IPS-18a (cell line): ENCODE data around the gene ADAMTS7.
"Not testable (repeated sequence)": the region's sequence is repeated elsewhere in the genome, so short reads cannot be mapped to it uniquely, and the experiment has no call there.

Source experiments
- H3K27ac ChIP-seq: one replicate; pipeline ENCODE4 v1.5.1; 2013; ENCODE audit warnings: low read length
- H3K27me3 ChIP-seq: one replicate; pipeline ENCODE4 v1.6.1; 2013; ENCODE audit warnings: mild to moderate bottlenecking, low read length; ENCODE audit not compliant: control insufficient read depth, insufficient read depth
- H3K36me3 ChIP-seq: one replicate; pipeline ENCODE4 v1.6.1; 2013; ENCODE audit warnings: low read depth, low read length; ENCODE audit not compliant: control insufficient read depth
- H3K4me1 ChIP-seq: one replicate; pipeline ENCODE4 v1.6.1; 2013; ENCODE audit warnings: low read depth, low read length; ENCODE audit not compliant: control insufficient read depth
- H3K4me3 ChIP-seq: one replicate; pipeline ENCODE4 v1.5.1; 2013; ENCODE audit warnings: low read length
- H3K9ac ChIP-seq: one replicate; pipeline ENCODE4 v1.6.1; 2013; ENCODE audit warnings: mild to moderate bottlenecking, low read length, moderate library complexity
- H3K9me3 ChIP-seq: one replicate; pipeline ENCODE4 v1.6.1; 2013; ENCODE audit warnings: low read depth, low read length; ENCODE audit not compliant: control insufficient read depth

ADAMTS7 gene

DNA sequence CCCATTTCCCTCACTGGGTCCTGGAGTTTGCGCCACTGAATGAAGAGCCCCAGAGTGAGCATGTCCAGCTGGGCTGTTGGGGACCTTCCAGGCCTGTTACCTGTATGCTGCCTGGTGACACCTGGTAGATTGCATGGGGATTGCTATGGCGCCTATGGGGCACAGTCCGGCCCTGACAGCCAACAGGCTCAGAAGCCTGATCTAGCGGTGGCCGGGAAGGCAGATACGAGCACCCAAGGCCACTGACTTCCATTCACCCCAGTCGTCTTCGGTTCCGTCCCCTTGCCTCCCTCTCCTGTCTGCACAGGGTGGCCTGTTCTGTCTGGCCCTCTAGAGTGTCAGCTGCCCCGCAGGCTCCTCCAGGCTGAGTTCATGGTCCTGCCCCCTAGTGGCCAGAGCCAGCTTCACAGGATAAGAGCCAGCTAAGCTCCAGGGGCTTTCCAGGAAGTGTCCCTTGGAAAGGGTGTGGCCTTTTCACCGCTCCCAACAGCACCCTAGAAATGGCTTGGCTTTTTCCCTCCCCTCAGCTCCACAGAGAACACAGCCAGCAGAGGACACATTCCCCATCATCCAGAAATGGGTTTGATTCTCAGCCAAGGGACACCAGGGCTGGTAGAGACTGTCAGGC is 73.2 kb downstream of the ADAMTS7 start:
- not testable (repeated sequence) for H3K9me3 ChIP-seq, H3K27ac ChIP-seq, H3K36me3 ChIP-seq, H3K4me1 ChIP-seq, H3K4me3 ChIP-seq, H3K27me3 ChIP-seq, H3K9ac ChIP-seq

DNA sequence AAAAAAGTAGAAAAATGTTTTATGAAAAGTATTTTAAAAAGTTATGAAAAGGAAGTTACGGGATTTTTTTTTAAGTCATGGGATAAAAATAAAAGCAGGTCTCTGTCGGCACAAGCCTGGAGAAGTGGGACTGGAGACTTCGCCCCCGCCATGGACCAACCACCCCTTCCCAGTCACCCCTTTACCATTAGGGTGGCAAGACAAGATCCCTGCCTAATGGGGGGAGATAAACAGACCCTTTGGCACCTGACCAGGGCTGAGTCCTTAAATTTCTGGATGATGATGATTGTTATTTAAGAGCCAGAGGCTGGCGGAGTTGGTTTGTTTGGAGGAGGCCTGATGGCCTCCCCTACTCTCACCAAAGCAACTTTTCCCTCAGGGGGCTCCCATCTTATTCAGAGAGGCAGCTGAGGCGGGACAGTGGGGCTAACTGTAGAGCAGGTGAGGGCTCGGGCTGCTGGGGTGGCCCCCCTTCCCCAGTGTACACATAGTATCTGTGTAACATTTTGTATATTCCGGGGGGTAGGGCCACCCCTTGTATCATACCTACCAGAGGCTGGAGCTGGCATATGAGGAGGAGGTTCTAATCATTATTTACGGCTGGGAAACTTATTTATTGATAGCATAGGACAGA is 74.0 kb downstream of the ADAMTS7 start:
- Histone ChIP-seq H3K9me3 (no peaks in the 10 kb centered on the region), H3K4me1 (no peaks in the 10 kb centered on the region), H3K36me3 (no peaks in the 10 kb centered on the region), H3K27ac (no peak overlapping the region), H3K4me3 (no peak overlapping the region), H3K9ac (no peak overlapping the region), H3K27me3 (no peaks in the 10 kb centered on the region)

DNA sequence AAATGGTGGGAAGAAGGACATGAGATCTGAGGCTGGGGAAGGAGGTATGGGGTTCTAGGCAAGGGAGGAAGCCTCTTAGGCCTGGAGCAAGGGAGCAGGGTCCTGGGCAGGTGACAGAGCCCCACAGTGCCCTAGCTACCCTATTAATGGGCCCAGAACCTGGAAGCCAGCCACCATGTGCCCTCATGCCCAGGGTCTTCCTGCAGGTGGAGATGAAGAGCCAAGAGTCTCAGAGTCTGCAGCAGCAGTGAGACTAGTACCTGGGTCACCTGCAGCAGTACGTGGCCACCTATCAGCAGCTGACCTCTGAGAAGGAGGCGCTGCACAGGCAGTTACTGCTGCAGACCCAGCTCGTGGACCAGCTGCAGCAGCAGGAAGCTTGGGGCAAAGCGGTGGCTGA is 75.0 kb downstream of the ADAMTS7 start:
- not testable (repeated sequence) for H3K9ac ChIP-seq, H3K27ac ChIP-seq, H3K36me3 ChIP-seq, H3K4me1 ChIP-seq, H3K27me3 ChIP-seq, H3K4me3 ChIP-seq, H3K9me3 ChIP-seq

DNA sequence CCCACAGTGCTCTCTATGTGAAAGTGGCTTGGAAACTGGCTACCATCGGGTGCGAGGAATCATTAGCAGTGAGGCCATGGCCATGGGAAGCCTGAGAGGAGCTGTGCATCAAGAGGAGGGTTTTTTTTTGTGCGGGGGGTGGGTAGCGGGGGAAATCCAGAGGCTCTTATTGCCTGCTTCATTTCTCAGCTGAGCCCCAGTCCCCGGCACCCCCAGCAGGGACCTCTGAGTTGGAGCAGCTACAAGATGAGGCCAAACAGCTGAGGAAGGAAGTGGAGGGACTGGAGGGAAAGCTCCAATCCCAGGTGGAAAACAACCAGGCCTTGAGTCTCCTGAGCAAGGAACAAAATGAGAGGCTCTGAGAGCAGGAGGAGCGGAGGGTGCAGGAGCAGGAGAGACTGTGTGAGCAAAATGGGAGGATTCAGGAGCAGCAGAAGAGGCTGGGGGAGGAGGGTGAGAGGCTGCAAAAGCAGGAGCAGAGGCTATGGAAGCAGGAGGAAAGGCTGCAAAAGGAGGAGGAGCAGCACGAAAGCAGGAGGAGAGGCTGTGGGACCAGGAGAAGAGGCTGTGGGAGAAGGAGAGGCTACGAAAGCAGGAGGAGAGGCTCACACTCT is 76.7 kb downstream of the ADAMTS7 start:
- Histone ChIP-seq H3K9me3 (no peaks in the 10 kb centered on the region), H3K9ac (no peak overlapping the region), H3K27ac (no peak overlapping the region), H3K27me3 (no peaks in the 10 kb centered on the region), H3K36me3 (no peaks in the 10 kb centered on the region), H3K4me1 (no peaks in the 10 kb centered on the region), H3K4me3 (no peak overlapping the region)

DNA sequence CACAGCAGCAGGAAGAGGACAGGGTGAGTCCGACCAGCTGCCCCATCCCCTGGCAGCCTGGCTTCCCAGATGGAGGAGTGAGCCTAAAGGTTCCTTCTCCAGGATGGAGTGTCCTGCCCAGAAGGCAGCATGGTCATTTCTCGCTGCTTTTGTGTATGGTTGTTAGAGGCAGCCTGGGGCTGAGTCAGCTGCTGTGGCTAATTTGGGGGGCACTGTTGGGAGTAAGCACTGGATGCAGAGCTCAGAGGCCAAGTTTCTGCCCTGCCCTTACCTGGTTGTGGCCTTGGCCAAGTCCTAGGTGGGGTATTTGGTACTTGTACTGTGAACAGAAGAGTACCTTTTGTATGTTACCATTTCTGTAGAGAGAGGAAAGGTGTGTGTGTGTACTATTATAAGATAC is 78.6 kb downstream of the ADAMTS7 start:
- no peaks in the 10 kb centered on the region for H3K36me3 ChIP-seq
- no peak overlapping the region for H3K9ac ChIP-seq
- H3K4me3 ChIP-seq: no peak overlapping the region
- H3K27me3 ChIP-seq: no peaks in the 10 kb centered on the region
- no peak overlapping the region for H3K27ac ChIP-seq
- H3K9me3 ChIP-seq: no peaks in the 10 kb centered on the region
- H3K4me1 ChIP-seq: no peaks in the 10 kb centered on the region

DNA sequence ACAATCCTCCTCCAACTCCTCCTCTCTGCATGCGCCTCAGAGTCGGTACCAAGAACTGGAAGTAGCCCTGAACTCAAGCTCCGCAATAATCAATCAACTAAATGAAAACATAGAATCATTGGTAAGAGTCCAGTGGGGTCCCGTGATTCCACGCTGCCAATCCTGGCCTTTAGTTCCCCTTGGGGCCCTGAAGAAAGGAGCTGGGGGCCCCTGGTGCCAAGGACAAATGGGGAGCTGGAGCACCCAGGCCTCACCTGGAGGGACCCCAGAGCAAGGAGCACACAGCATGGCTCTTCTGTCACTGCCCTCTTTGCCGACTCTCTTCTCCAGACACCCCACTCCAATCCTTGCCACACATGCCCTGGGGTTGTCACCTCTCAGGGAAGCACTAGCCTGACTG is 80.3 kb downstream of the ADAMTS7 start:
- Histone ChIP-seq H3K27ac (no peak overlapping the region), H3K9ac (no peak overlapping the region), H3K36me3 (no peaks in the 10 kb centered on the region), H3K4me1 (peaks cover 7% of the 10 kb centered on the region), H3K9me3 (no peaks in the 10 kb centered on the region), H3K4me3 (no peak overlapping the region), H3K27me3 (no peaks in the 10 kb centered on the region)

DNA sequence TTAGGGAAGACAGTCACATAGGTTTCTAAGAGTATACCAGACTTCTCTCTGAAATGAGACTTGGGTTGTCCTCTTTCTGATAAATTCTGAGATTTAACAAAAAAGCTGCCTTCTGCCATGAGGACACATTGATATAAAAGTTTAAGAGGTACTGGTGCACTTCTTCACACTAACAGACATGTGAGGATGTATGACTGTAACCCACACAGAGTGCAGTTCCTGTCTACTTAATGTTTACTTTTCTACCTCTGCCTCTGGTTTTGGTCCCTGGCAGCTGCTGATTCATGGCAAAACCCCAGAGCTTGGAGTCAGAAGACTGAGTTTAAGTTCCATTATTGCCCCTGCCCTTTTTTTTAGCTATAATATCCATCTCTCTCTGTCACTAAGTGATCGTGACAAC is 82.8 kb downstream of the ADAMTS7 start:
- not testable (repeated sequence) for H3K4me3 ChIP-seq, H3K4me1 ChIP-seq, H3K27me3 ChIP-seq, H3K9ac ChIP-seq, H3K27ac ChIP-seq, H3K9me3 ChIP-seq, H3K36me3 ChIP-seq

DNA sequence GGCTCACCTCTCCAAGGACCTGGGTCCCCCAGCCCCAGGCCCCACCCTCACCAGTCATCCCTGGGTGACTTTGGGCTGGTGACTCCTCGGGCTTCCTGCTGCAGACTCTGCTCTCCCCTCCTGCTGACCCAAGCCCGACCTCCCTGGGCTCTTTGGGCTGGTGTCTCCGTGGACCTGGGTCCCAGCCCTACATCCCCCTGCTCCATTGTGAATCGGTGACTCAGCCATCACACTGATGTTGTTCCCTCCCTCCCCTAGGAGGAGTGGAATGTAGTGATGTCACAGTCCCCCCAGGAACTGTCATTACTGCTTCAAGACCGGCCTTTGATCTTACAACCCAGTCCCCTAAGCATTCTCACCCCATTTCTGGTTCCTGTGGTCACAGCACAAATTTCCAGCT is 83.7 kb downstream of the ADAMTS7 start:
- H3K27me3 ChIP-seq: no peaks in the 10 kb centered on the region
- H3K9ac ChIP-seq: no peak overlapping the region
- no peak overlapping the region for H3K4me3 ChIP-seq
- H3K9me3 ChIP-seq: no peaks in the 10 kb centered on the region
- peaks cover 7% of the 10 kb centered on the region for H3K4me1 ChIP-seq
- H3K27ac ChIP-seq: no peak overlapping the region
- H3K36me3 ChIP-seq: no peaks in the 10 kb centered on the region

DNA sequence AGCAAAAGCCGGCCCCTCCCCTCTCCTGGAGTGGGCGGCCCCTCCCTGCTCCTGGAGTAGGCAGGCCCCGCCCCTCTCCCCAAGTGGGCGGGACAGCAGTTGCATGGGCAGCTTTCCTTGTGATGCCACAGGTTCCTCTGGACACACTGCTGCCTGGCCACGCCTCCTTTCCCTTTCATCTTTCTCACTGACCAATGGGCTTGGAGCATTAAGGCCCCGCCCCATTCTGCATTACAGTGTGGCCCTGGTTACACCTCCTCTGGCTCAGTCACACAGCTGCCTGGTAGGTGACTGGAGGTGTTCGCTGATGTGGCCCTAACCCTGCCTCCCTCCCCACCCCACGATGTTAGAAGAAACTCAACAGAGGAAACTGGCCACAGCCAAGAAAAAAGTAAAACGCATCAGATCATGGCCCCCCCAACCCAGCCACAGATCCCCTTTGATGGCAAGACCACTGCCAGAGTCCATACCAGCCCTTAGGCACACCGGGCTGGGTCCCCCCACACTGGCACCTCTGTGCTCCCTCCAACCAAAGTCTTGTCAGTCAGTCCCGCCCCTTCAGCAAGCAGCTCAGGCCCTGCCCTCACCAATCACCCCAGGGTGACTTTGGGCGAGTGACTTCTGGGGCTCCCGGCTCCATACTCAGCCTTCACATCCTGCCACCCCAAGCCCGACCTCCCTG is 84.3 kb downstream of the ADAMTS7 start:
- Histone ChIP-seq H3K4me3 (no peak overlapping the region), H3K9me3 (no peaks in the 10 kb centered on the region), H3K36me3 (no peaks in the 10 kb centered on the region), H3K4me1 (peaks cover 7% of the 10 kb centered on the region), H3K27me3 (no peaks in the 10 kb centered on the region), H3K9ac (no peak overlapping the region), H3K27ac (no peak overlapping the region)

DNA sequence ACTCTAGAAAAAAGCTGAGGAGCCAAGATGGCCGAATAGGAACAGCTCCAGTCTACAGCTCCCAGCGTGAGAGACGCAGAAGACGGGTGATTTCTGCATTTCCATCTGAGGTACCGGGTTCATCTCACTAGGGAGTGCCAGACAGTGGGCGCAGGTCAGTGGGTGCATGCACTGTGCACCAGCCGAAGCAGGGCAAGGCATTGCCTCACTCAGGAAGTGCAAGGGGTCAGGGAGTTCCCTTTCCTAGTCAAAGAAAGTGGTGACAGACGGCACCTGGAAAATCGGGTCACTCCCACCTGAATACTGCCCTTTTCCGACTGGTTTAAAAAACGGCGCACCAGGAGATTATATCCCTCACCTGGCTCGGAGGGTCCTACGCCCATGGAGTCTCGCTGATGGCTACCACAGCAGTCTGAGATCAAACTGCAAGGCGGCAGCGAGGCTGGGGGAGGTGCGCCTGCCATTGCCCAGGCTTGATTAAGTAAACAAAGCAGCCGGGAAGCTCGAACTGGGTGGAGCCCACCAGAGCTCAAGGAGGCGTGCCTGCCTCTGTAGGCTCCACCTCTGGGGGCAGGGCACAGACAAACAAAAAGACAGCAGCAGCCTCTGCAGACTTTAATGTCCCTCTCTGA is 91.3 kb downstream of the ADAMTS7 start:
- H3K9me3 ChIP-seq, H3K27me3 ChIP-seq, H3K27ac ChIP-seq, H3K36me3 ChIP-seq, H3K9ac ChIP-seq, H3K4me1 ChIP-seq, H3K4me3 ChIP-seq: not testable (repeated sequence)

DNA sequence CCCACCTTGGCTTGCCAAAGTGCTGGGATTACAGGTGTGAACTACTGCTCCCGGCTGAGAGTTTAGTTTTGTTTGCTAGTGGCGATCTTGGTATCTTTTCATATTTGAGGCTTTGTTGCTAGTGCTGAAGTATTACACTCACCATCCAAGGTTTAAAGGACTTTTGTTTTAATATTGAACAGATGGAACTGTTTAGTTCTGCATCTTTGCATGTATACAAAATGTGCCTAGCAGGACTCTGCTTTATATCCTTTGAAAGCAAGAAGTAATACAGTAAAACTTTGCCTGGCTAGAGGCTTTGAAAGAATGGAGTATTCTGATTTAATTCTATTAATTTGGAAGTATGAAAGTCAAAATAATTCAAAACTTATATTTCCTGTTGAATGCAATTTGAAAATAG is 92.4 kb downstream of the ADAMTS7 start:
- Histone ChIP-seq H3K9me3 (no peaks in the 10 kb centered on the region), H3K4me1 (no peaks in the 10 kb centered on the region), H3K27ac (no peak overlapping the region), H3K9ac (no peak overlapping the region), H3K4me3 (no peak overlapping the region), H3K36me3 (no peaks in the 10 kb centered on the region), H3K27me3 (no peaks in the 10 kb centered on the region)
